Measurements from ENCODE around the gene MAP3K4.

The MAP3K4 gene

GRCh38 chr6:161130541-161130940 is 139.0 kb downstream of the MAP3K4 start:
- DNase-seq, result no peak

GRCh38 chr6:161130967-161131766 is 139.6 kb downstream of the MAP3K4 start:
- no peak for DNase-seq

GRCh38 chr6:161132384-161132783 is 140.8 kb downstream of the MAP3K4 start:
- no peak for DNase-seq

- no peak for DNase-seq
These were observed 142.4 kb downstream of the MAP3K4 start for GRCh38 chr6:161133963-161134362.

- no peak for DNase-seq
These were observed 143.2 kb downstream of the MAP3K4 start for GRCh38 chr6:161134550-161135298.

- no peak for DNase-seq
These were observed 144.4 kb downstream of the MAP3K4 start for GRCh38 chr6:161135695-161136591.

GRCh38 chr6:161136655-161137054 is 145.1 kb downstream of the MAP3K4 start:
- DNase-seq, result no peak

GRCh38 chr6:161137320-161137719 is 145.8 kb downstream of the MAP3K4 start:
- no peak for DNase-seq

- DNase-seq, result no peak
These were observed 146.4 kb downstream of the MAP3K4 start for GRCh38 chr6:161137839-161138542.

GRCh38 chr6:161138543-161139303 is 147.2 kb downstream of the MAP3K4 start:
- no peak for DNase-seq

- DNase-seq, result no peak
These were observed 147.8 kb downstream of the MAP3K4 start for GRCh38 chr6:161139304-161139765.

GRCh38 chr6:161139766-161140553 is 148.4 kb downstream of the MAP3K4 start:
- DNase-seq, result no peak

- DNase-seq, result no peak
These were observed 148.9 kb downstream of the MAP3K4 start for GRCh38 chr6:161140554-161140875.

- no peak for DNase-seq
These were observed 149.6 kb downstream of the MAP3K4 start for GRCh38 chr6:161141173-161141572.

GRCh38 chr6:161142957-161143296 is 151.4 kb downstream of the MAP3K4 start:
- no peak for DNase-seq

GRCh38 chr6:161143663-161144430 is 152.3 kb downstream of the MAP3K4 start:
- no peak for DNase-seq

GRCh38 chr6:161150136-161150535 is 158.6 kb downstream of the MAP3K4 start:
- no peak for DNase-seq

GRCh38 chr6:161150566-161150965 is 159.0 kb downstream of the MAP3K4 start:
- DNase-seq, result no peak

GRCh38 chr6:161151059-161151645 is 159.6 kb downstream of the MAP3K4 start:
- DNase-seq, result no peak
